Measurements from ENCODE around the gene UBA52.
A peak's percentile ranks its signal among the peaks of the same experiment; 100 is the strongest.
"Not testable (repeated sequence)": the region's sequence is repeated elsewhere in the genome, so short reads cannot be mapped to it uniquely, and the experiment has no call there.

UBA52 gene

GRCh38 chr19:18539372-18539771 is 32.3 kb upstream of the UBA52 start:
- DNase-seq (ENCODE audit: low read depth in 1 of 2, low spot score in 1 of 2) = no peak
- no peak for TF ChIP-seq JUND (IDR thresholded peaks at IDR 0.05; ENCODE audit: low read depth)
- in situ Hi-C loops (cut with HindIII; ENCODE audit: low pct_unique_long_range_greater_than_20kb, low sequenced_read_pairs) = no loop called here

GRCh38 chr19:18540200-18540599 is 31.5 kb upstream of the UBA52 start:
- DNase-seq (ENCODE audit: low read depth in 1 of 2, low spot score in 1 of 2); in situ Hi-C loops (cut with HindIII; ENCODE audit: low pct_unique_long_range_greater_than_20kb, low sequenced_read_pairs): not testable (repeated sequence)

- in situ Hi-C loops (cut with HindIII; ENCODE audit: low pct_unique_long_range_greater_than_20kb, low sequenced_read_pairs) = no loop called here
- no peak for DNase-seq (ENCODE audit: low read depth in 1 of 2, low spot score in 1 of 2)
- no peak for TF ChIP-seq JUND (IDR thresholded peaks at IDR 0.05; ENCODE audit: low read depth)
Measured at GRCh38 chr19:18541258-18541991, 30.2 kb upstream of the UBA52 start.

GRCh38 chr19:18541992-18542940 is 29.4 kb upstream of the UBA52 start:
- no peak for TF ChIP-seq JUND (IDR thresholded peaks at IDR 0.05; ENCODE audit: low read depth)
- in situ Hi-C loops (cut with HindIII; ENCODE audit: low pct_unique_long_range_greater_than_20kb, low sequenced_read_pairs) = no loop called here
- no peak for DNase-seq (ENCODE audit: low read depth in 1 of 2, low spot score in 1 of 2)

GRCh38 chr19:18542941-18543813 is 28.5 kb upstream of the UBA52 start, which contains the start of gene FKBP8:
FKBP8 (minus strand) TSS chr19:18543573; CDS start chr19:18541970, 1,603 bp downstream.
- TF ChIP-seq JUND (IDR thresholded peaks at IDR 0.05; ENCODE audit: low read depth) = no peak
- in situ Hi-C loops (cut with HindIII; ENCODE audit: low pct_unique_long_range_greater_than_20kb, low sequenced_read_pairs) = no loop called here
- peak; percentile 86 to 94 for DNase-seq (ENCODE audit: low read depth in 1 of 2, low spot score in 1 of 2)

GRCh38 chr19:18543814-18544475 is 27.7 kb upstream of the UBA52 start:
- in situ Hi-C loops (cut with HindIII; ENCODE audit: low pct_unique_long_range_greater_than_20kb, low sequenced_read_pairs) = no loop called here
- DNase-seq (ENCODE audit: low read depth in 1 of 2, low spot score in 1 of 2) = peak; percentile 44 to 86
- TF ChIP-seq JUND (IDR thresholded peaks at IDR 0.05; ENCODE audit: low read depth) = no peak

GRCh38 chr19:18551631-18552030 is 20.0 kb upstream of the UBA52 start:
- TF ChIP-seq JUND (IDR thresholded peaks at IDR 0.05; ENCODE audit: low read depth) = no peak
- peak; percentile 44 to 79 for DNase-seq (ENCODE audit: low read depth in 1 of 2, low spot score in 1 of 2)
- in situ Hi-C loops (cut with HindIII; ENCODE audit: low pct_unique_long_range_greater_than_20kb, low sequenced_read_pairs) = no loop called here

GRCh38 chr19:18557411-18558201 is 14.1 kb upstream of the UBA52 start, which contains the start of gene KXD1:
KXD1 (plus strand) TSS chr19:18557870; CDS start chr19:18562057, 4,187 bp downstream.
- in situ Hi-C loops (cut with HindIII; ENCODE audit: low pct_unique_long_range_greater_than_20kb, low sequenced_read_pairs) = no loop called here
- peak; percentile 85 to 98 for DNase-seq (ENCODE audit: low read depth in 1 of 2, low spot score in 1 of 2)
- TF ChIP-seq JUND (IDR thresholded peaks at IDR 0.05; ENCODE audit: low read depth) = no peak

GRCh38 chr19:18558202-18558555 is 13.5 kb upstream of the UBA52 start:
- in situ Hi-C loops (cut with HindIII; ENCODE audit: low pct_unique_long_range_greater_than_20kb, low sequenced_read_pairs) = no loop called here
- no peak for TF ChIP-seq JUND (IDR thresholded peaks at IDR 0.05; ENCODE audit: low read depth)
- DNase-seq (ENCODE audit: low read depth in 1 of 2, low spot score in 1 of 2) = no peak

GRCh38 chr19:18558604-18559003 is 13.1 kb upstream of the UBA52 start:
- in situ Hi-C loops (cut with HindIII; ENCODE audit: low pct_unique_long_range_greater_than_20kb, low sequenced_read_pairs) = no loop called here
- no peak for TF ChIP-seq JUND (IDR thresholded peaks at IDR 0.05; ENCODE audit: low read depth)
- DNase-seq (ENCODE audit: low read depth in 1 of 2, low spot score in 1 of 2) = no peak

GRCh38 chr19:18559685-18560084 is 12.0 kb upstream of the UBA52 start:
- no peak for DNase-seq (ENCODE audit: low read depth in 1 of 2, low spot score in 1 of 2)
- TF ChIP-seq JUND (IDR thresholded peaks at IDR 0.05; ENCODE audit: low read depth) = no peak
- in situ Hi-C loops (cut with HindIII; ENCODE audit: low pct_unique_long_range_greater_than_20kb, low sequenced_read_pairs) = no loop called here
